ENCODE measurements around the gene ITIH2. TPM values are rescaled to one million over a fixed set of nuclear protein-coding genes. Genes with fewer than 3 reads are reported as not detected.
"Not testable (repeated sequence)": the region's sequence is repeated elsewhere in the genome, so short reads cannot be mapped to it uniquely, and the experiment has no call there.

ITIH2 gene
- polyA plus RNA-seq, 2 of the 4 experiments (the other 2 are of a cell fraction), result 0.31 to 0.54 TPM

DNA sequence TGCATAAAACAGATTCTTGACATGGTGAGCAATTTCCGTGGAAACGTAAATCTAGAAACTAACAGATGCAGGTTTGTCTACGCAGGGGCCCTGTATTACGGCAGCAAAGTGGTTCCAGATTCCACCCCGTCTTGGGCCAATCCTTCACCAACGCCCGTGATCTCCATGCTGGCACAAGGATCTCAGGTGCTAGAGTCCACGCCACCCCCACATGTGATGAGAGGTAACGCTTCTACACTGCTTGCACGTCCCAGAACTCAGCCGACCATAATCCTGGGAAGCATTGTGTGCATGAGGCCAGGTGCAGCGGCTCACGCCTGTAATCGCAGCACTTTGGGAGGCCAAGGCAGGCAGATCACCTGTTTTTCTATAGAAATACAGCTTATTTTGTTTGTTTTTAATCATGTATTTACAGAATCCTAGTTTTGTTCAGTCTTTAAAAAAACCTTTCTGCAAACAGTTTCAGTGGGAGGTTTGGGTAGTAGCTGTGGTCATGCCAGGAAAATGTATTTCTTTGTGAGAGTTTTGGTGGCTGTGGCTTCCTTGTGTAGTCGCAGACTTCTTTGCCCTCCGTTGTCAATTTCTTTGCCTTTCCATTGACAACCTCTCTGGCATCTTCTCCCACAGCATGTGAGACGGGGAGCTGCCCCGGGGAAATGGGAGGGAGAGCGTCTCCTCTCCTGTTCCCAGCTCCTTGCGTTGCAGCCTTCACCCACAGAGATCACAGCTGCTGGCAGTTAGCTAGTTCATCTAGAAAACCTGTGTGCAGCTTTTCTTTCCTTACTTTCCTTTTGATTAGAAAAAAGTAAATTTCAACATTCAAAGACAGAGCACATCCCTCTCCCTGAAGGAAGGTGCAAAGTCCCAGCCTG is 35.7 kb downstream of the ITIH2 start (continued):
- TF ChIP-seq NFE2L2 (conservative IDR thresholded peaks at IDR 0.05; ENCODE audit: low read length), result no peak

DNA sequence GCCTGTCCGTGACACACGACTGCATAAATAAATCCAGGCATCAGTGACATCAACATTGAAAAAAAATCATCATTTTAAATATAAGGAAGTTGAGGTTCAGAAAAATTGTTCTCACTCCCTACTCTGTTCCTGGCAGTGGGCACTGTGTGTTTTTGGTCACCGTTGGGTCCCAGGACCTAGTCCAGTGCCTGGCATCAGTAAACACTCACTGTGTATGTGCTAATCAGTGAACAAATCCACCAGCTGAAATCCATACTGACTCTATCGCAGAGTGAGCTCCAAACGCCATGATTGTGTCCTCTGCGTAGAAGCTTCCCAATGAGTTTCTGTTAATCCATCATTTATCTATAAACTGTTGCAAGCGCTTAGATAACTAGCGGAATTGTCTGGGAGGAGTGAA is 41.2 kb downstream of the ITIH2 start:
- no peaks in the 10 kb centered on the region for H3K4me1 ChIP-seq
- ChIA-PET CTCF (no interaction called here), POLR2A (no interaction called here)
- no peak overlapping the region for H3K4me2 ChIP-seq
- WGBS (ENCODE audit: missing lambda C conversion rate), result 81% methylated on average over 8 of the region's 8 CpGs
- H3K27ac ChIP-seq, result no peak overlapping the region
- FAIRE-seq, result no peak
- ATAC-seq, result no peak
- TF ChIP-seq ZNF302 (CRISPR knock-in tag; IDR thresholded peaks at IDR 0.05) (no peak), MYC (IDR thresholded peaks at IDR 0.05; ENCODE audit: borderline replicate concordance, low read length) (no peak), JUNB (IDR thresholded peaks at IDR 0.05) (no peak), FOXS1 (CRISPR knock-in tag; IDR thresholded peaks at IDR 0.05) (no peak)
- TF ChIP-seq, protein P1, sequence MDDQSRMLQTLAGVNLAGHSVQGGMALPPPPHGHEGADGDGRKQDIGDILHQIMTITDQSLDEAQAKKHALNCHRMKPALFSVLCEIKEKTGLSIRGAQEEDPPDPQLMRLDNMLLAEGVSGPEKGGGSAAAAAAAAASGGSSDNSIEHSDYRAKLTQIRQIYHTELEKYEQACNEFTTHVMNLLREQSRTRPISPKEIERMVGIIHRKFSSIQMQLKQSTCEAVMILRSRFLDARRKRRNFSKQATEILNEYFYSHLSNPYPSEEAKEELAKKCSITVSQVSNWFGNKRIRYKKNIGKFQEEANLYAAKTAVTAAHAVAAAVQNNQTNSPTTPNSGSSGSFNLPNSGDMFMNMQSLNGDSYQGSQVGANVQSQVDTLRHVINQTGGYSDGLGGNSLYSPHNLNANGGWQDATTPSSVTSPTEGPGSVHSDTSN (IDR thresholded peaks at IDR 0.05), result no peak
- H3K4me3 ChIP-seq, result no peak overlapping the region
- no peak for DNase-seq (ENCODE audit: low read depth in 1 of 2, low spot score in 1 of 2)
- H3K9me3 ChIP-seq, result no peaks in the 10 kb centered on the region

DNA sequence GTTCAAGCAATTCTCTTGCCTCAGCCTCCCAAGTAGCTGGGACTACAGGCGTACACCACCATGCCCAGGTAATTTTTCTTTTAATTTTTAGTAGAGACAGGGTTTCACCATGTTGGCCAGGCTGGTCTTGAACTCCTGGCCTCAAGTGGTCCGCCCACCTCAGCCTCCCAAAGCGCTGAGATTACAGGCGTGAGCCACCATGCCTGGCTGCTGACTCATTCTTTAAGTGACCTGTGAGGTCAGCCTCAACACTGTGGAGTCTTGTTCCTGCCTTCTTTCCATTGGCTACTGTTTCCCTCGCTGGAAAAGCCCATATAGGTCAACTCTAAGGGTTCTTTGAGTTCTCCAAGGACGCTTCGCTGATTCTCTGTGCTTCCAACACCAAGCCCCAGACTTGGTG is 45.5 kb downstream of the ITIH2 start:
- FAIRE-seq; DNase-seq (ENCODE audit: low read depth in 1 of 2, low spot score in 1 of 2); H3K4me1 ChIP-seq; H3K4me2 ChIP-seq; POLR2A ChIA-PET; H3K27ac ChIP-seq; H3K4me3 ChIP-seq; ATAC-seq; H3K9me3 ChIP-seq: not testable (repeated sequence)
- WGBS (ENCODE audit: missing lambda C conversion rate), result 80% methylated on average over 7 of the region's 7 CpGs
- CTCF ChIA-PET, result interaction anchor here (0.7 kb wide), 1 partner anchor 10 kb away, joined by 3 read pairs; no protein-coding TSS in a partner anchor

DNA sequence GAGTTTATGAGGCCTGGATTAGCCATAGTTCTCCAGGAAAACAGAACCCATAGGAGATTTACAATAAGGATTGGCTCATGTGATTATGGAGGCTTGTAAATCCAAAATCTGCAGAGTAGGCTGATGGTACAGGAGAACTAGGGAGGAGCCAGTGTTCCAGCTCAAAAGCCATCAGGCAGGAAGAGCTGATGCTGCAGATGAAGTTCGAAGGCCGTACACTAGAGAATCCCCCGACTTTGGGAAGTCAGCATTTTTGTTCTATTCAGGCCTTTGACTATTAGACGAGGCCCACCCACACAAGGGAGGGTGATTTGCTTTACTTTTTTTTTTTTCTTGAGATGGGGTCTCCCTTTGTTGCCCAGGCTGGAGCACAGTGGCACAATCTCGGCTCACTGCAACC is 47.1 kb downstream of the ITIH2 start:
- TF ChIP-seq, protein P2, sequence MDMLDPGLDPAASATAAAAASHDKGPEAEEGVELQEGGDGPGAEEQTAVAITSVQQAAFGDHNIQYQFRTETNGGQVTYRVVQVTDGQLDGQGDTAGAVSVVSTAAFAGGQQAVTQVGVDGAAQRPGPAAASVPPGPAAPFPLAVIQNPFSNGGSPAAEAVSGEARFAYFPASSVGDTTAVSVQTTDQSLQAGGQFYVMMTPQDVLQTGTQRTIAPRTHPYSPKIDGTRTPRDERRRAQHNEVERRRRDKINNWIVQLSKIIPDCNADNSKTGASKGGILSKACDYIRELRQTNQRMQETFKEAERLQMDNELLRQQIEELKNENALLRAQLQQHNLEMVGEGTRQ (IDR thresholded peaks at IDR 0.05), result no peak
- TF ChIP-seq CBX8 (IDR thresholded peaks at IDR 0.05) (no peak), PHF8 (IDR thresholded peaks at IDR 0.05; ENCODE audit: borderline replicate concordance, low read depth) (no peak)
- no peaks in the 10 kb centered on the region for H3K4me1 ChIP-seq
- no peak for ATAC-seq
- 95% methylated on average over 5 of the region's 5 CpGs for WGBS (ENCODE audit: missing lambda C conversion rate)
- H3K9me3 ChIP-seq, result no peaks in the 10 kb centered on the region
- no peak overlapping the region for H3K4me3 ChIP-seq
- no peak overlapping the region for H3K27ac ChIP-seq
- H3K4me2 ChIP-seq, result no peak overlapping the region
- ChIA-PET CTCF (interaction anchor here (1.5 kb wide), 1 partner anchor 225 kb away, joined by 4 read pairs; no protein-coding TSS in a partner anchor), POLR2A (interaction anchor here (0.7 kb wide), 1 partner anchor 560 kb away, joined by 4 read pairs; no protein-coding TSS in a partner anchor)
- FAIRE-seq, result no peak
- no peak for DNase-seq (ENCODE audit: low read depth in 1 of 2, low spot score in 1 of 2)

DNA sequence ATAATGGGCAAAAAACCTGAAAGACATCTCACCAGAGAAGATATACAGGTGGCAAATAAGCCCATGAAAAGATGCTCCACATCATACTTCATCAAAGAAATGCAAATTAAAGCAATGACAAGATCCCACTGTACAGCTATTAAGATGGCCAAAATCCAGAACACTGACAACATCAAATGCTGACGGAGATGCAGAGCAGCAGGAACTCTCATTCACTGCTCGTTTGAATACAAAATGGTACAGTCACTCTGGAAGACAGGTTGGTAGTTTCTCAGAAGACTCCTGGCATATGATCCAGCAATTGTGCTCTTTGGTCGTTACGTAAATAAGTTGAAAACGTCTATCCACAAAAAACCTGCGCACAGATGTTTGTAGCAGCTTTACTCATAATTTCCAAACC is 49.1 kb downstream of the ITIH2 start:
- H3K4me2 ChIP-seq, result no peak overlapping the region
- H3K27ac ChIP-seq, result no peak overlapping the region
- no peak for TF ChIP-seq EP300 (IDR thresholded peaks at IDR 0.05)
- TF ChIP-seq, protein P1 (IDR thresholded peaks at IDR 0.05), result no peak
- TF ChIP-seq, protein P2 (IDR thresholded peaks at IDR 0.05), result no peak
- TF ChIP-seq HDAC2 (IDR thresholded peaks at IDR 0.05), result no peak
- no peak for TF ChIP-seq HOXB5 (CRISPR knock-in tag; IDR thresholded peaks at IDR 0.05)
- TF ChIP-seq, protein P3, sequence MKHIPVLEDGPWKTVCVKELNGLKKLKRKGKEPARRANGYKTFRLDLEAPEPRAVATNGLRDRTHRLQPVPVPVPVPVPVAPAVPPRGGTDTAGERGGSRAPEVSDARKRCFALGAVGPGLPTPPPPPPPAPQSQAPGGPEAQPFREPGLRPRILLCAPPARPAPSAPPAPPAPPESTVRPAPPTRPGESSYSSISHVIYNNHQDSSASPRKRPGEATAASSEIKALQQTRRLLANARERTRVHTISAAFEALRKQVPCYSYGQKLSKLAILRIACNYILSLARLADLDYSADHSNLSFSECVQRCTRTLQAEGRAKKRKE (CRISPR knock-in tag; IDR thresholded peaks at IDR 0.05; ENCODE audit: low read depth), result no peak
- TF ChIP-seq RNF2 (IDR thresholded peaks at IDR 0.05; ENCODE audit: borderline replicate concordance, low read depth), result no peak
- TF ChIP-seq ZNF302 (CRISPR knock-in tag; IDR thresholded peaks at IDR 0.05), result no peak
- no peak for TF ChIP-seq HOXA7 (CRISPR knock-in tag; IDR thresholded peaks at IDR 0.05)
- TF ChIP-seq MAFK (IDR thresholded peaks at IDR 0.05; ENCODE audit: partially characterized antibody), result no peak
- no peak for TF ChIP-seq FOSL2 (IDR thresholded peaks at IDR 0.05)
- no peak for TF ChIP-seq FOSL2 (CRISPR knock-in tag; IDR thresholded peaks at IDR 0.05)
- TF ChIP-seq, protein P4, sequence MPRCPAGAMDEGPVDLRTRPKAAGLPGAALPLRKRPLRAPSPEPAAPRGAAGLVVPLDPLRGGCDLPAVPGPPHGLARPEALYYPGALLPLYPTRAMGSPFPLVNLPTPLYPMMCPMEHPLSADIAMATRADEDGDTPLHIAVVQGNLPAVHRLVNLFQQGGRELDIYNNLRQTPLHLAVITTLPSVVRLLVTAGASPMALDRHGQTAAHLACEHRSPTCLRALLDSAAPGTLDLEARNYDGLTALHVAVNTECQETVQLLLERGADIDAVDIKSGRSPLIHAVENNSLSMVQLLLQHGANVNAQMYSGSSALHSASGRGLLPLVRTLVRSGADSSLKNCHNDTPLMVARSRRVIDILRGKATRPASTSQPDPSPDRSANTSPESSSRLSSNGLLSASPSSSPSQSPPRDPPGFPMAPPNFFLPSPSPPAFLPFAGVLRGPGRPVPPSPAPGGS (IDR thresholded peaks at IDR 0.05), result no peak
- no peak for TF ChIP-seq ZSCAN20 (CRISPR knock-in tag; IDR thresholded peaks at IDR 0.05)
- no peak for TF ChIP-seq ESRRA (IDR thresholded peaks at IDR 0.05; ENCODE audit: borderline replicate concordance, low read length)
- no peak for TF ChIP-seq NFE2L2 (conservative IDR thresholded peaks at IDR 0.05; ENCODE audit: low read length)
- no peak for FAIRE-seq
- no peaks in the 10 kb centered on the region for H3K9me3 ChIP-seq
- H3K4me3 ChIP-seq, result no peak overlapping the region
- ATAC-seq, result no peak
- ChIA-PET CTCF (interaction anchor here (1.2 kb wide), 1 partner anchor 227 kb away, joined by 3 read pairs; no protein-coding TSS in a partner anchor), POLR2A (interaction anchor here (1.6 kb wide), 1 partner anchor 52 kb away, joined by 3 read pairs; no protein-coding TSS in a partner anchor)
- DNase-seq (ENCODE audit: low read depth in 1 of 2, low spot score in 1 of 2), result no peak
- WGBS (ENCODE audit: missing lambda C conversion rate), result 94% methylated on average over 6 of the region's 6 CpGs
- no peaks in the 10 kb centered on the region for H3K4me1 ChIP-seq

Data from A549 (cell line).